IMR-90 (cell line): Measurements from ENCODE around the gene ELAC1. TPM values are rescaled to one million over a fixed set of nuclear protein-coding genes. Genes with fewer than 3 reads are reported as not detected.

Experiments used
- ATAC-seq: fragments of 200-7000 bp; cut with Tn5 transposase; 2 replicates; pipeline ENCODE4 v1.9.1; 2020; ENCODE audit warnings: low read depth, mild to moderate bottlenecking, moderate library complexity
- BruUV-seq: library from RNA; stranded (reverse); fragments of 400-500 nt; replicated peaks from 2 replicates; lab custom pipeline; 2021; lab: Mats Ljungman, UMichigan
- CTCF ChIA-PET: fragments of 300-600 bp; formaldehyde crosslinking; extraction: SDS; loops from one replicate; lab custom pipeline; 2021; ENCODE audit warnings: antibody characterized with exemption; lab: Yijun Ruan, JAX
- POLR2A ChIA-PET: fragments of 300-600 bp; sonication (Branson Sonifier 250); formaldehyde crosslinking; loops from one replicate; lab custom pipeline; 2022; ENCODE audit warnings: antibody characterized with exemption; ENCODE audit not compliant: unreplicated experiment; lab: Charles Lee
- DNase-seq: peaks from one replicate; pipeline ENCODE4 v3.0.0; 2013
- H2AFZ ChIP-seq: replicated peaks from 2 replicates; pipeline ENCODE3; 2013; ENCODE audit warnings: low read length, mild to moderate bottlenecking; ENCODE audit not compliant: poor library complexity
- H2AK5ac ChIP-seq: 2 replicates; pipeline ENCODE4 v1.6.1; 2013; ENCODE audit warnings: low read depth, low read length, inconsistent platforms
- H2AK9ac ChIP-seq: replicated peaks from 2 replicates; pipeline ENCODE3; 2013; ENCODE audit warnings: mild to moderate bottlenecking, low read depth, low read length, moderate library complexity; ENCODE audit not compliant: poor library complexity
- H2BK120ac ChIP-seq: 2 replicates; pipeline ENCODE4 v1.6.1; 2013; ENCODE audit warnings: low read depth, low read length, inconsistent platforms
- H2BK15ac ChIP-seq: 3 replicates; pipeline ENCODE4 v1.6.1; 2013; ENCODE audit warnings: low read depth, low read length, inconsistent platforms
- H2BK20ac ChIP-seq: 2 replicates; pipeline ENCODE4 v1.6.1; 2013; ENCODE audit warnings: low read depth, mild to moderate bottlenecking, inconsistent platforms, low read length, moderate library complexity
- H2BK5ac ChIP-seq: 2 replicates; pipeline ENCODE4 v1.6.1; 2013; ENCODE audit warnings: mild to moderate bottlenecking, low read depth, low read length, inconsistent platforms; ENCODE audit not compliant: poor library complexity, severe bottlenecking
- H3K14ac ChIP-seq: replicated peaks from 2 replicates; pipeline ENCODE4 v1.6.1; 2013; ENCODE audit warnings: low read depth, low read length, inconsistent platforms
- H3K18ac ChIP-seq: 2 replicates; pipeline ENCODE4 v1.6.1; 2013; ENCODE audit warnings: low read depth, low read length, control low read depth
- H3K23ac ChIP-seq: 2 replicates; pipeline ENCODE4 v1.6.1; 2013; ENCODE audit warnings: low read depth, low read length, inconsistent platforms
- H3K27ac ChIP-seq: 2 replicates; pipeline ENCODE4 v1.5.1; 2013; ENCODE audit warnings: mild to moderate bottlenecking, control low read depth, low read length; ENCODE audit not compliant: insufficient read depth
- H3K27me3 ChIP-seq: 2 replicates; pipeline ENCODE4 v1.6.1; 2013; ENCODE audit warnings: low read length; ENCODE audit not compliant: control insufficient read depth, insufficient read depth
- H3K36me3 ChIP-seq: 2 replicates; pipeline ENCODE4 v1.6.1; 2013; ENCODE audit warnings: low read length, mixed read lengths; ENCODE audit not compliant: control insufficient read depth, insufficient read depth
- H3K4ac ChIP-seq: 2 replicates; pipeline ENCODE4 v1.6.1; 2013; ENCODE audit warnings: low read depth, low read length, inconsistent platforms
- H3K4me1 ChIP-seq: 2 replicates; pipeline ENCODE4 v1.6.1; 2013; ENCODE audit warnings: low read length, mixed read lengths; ENCODE audit not compliant: control insufficient read depth, insufficient read depth
- H3K4me2 ChIP-seq: 2 replicates; pipeline ENCODE4 v1.6.1; 2013; ENCODE audit warnings: low read depth, mild to moderate bottlenecking, control low read depth, low read length, moderate library complexity
- H3K4me3 ChIP-seq: 2 replicates; pipeline ENCODE4 v1.5.1; 2013; ENCODE audit warnings: low read depth, mild to moderate bottlenecking, control low read depth, low read length, moderate library complexity; ENCODE audit not compliant: insufficient read depth
- H3K56ac ChIP-seq: 2 replicates; pipeline ENCODE4 v1.6.1; 2013; ENCODE audit warnings: low read length, inconsistent platforms; ENCODE audit not compliant: insufficient read depth; ENCODE audit errors: extremely low read depth
- H3K79me1 ChIP-seq, 2 experiments: 2 replicates each; pipeline ENCODE4 v1.6.1; 2013; ENCODE audit warnings: low read length in 2 of 2, inconsistent platforms in 1 of 2, low read depth in 1 of 2
- H3K9ac ChIP-seq: 2 replicates; pipeline ENCODE4 v1.6.1; 2013; ENCODE audit warnings: low read depth, low read length, control low read depth
- H3K9me1 ChIP-seq: 2 replicates; pipeline ENCODE4 v1.6.1; 2013; ENCODE audit warnings: low read length, inconsistent platforms; ENCODE audit not compliant: insufficient read depth
- H3K9me3 ChIP-seq: 2 replicates; pipeline ENCODE4 v1.6.1; 2013; ENCODE audit warnings: low read length; ENCODE audit not compliant: control insufficient read depth, insufficient read depth
- H4K20me1 ChIP-seq: 2 replicates; pipeline ENCODE4 v1.6.1; 2013; ENCODE audit warnings: low read length, inconsistent platforms; ENCODE audit not compliant: insufficient read depth
- H4K5ac ChIP-seq: 2 replicates; pipeline ENCODE4 v1.6.1; 2013; ENCODE audit warnings: mild to moderate bottlenecking, low read depth, low read length, control low read depth
- H4K8ac ChIP-seq, 2 experiments: 2 replicates each; pipeline ENCODE4 v1.6.1; 2013; ENCODE audit warnings: low read depth in 2 of 2, low read length in 2 of 2, control low read depth in 1 of 2, inconsistent platforms in 1 of 2
- H4K91ac ChIP-seq: 2 replicates; pipeline ENCODE4 v1.6.1; 2013; ENCODE audit warnings: low read depth, low read length, inconsistent platforms; ENCODE audit not compliant: insufficient read depth
- BHLHE40 ChIP-seq: fragments of 150-350 bp; IDR thresholded peaks from 2 replicates; pipeline ENCODE4 v1.6.1; 2016; ENCODE audit warnings: mild to moderate bottlenecking, low read depth, low read length
- CEBPB ChIP-seq: IDR thresholded peaks from 2 replicates; pipeline ENCODE4 v1.6.1; 2012; ENCODE audit warnings: low read depth, low read length, improper control_type of control experiment
- CHD1 ChIP-seq: IDR thresholded peaks from 2 replicates; pipeline ENCODE4 v1.6.1; 2012; ENCODE audit warnings: low read depth, low read length, improper control_type of control experiment
- MAFK ChIP-seq: IDR thresholded peaks from 2 replicates; pipeline ENCODE4 v1.6.1; 2012; ENCODE audit warnings: low read depth, low read length, improper control_type of control experiment
- MAZ ChIP-seq: IDR thresholded peaks from 2 replicates; pipeline ENCODE4 v1.6.1; 2012; ENCODE audit warnings: low read depth, mild to moderate bottlenecking, low read length, improper control_type of control experiment, moderate library complexity, borderline replicate concordance
- MXI1 ChIP-seq: IDR thresholded peaks from 2 replicates; pipeline ENCODE4 v1.6.1; 2012; ENCODE audit warnings: low read depth, mild to moderate bottlenecking, low read length, moderate library complexity, borderline replicate concordance
- POLR2A ChIP-seq: IDR thresholded peaks from 2 replicates; pipeline ENCODE4 v1.6.1; 2012; ENCODE audit warnings: mild to moderate bottlenecking, low read depth, low read length
- RAD21 ChIP-seq: IDR thresholded peaks from 2 replicates; pipeline ENCODE4 v1.6.1; 2012; ENCODE audit warnings: low read length, improper control_type of control experiment
- RCOR1 ChIP-seq: IDR thresholded peaks from 2 replicates; pipeline ENCODE4 v1.6.1; 2012; ENCODE audit warnings: mild to moderate bottlenecking, low read length, improper control_type of control experiment; ENCODE audit not compliant: insufficient replicate concordance
- RFX5 ChIP-seq: IDR thresholded peaks from 2 replicates; pipeline ENCODE4 v1.8.0; 2012; ENCODE audit warnings: low read depth, mild to moderate bottlenecking, low read length, moderate library complexity
- SMC3 ChIP-seq: fragments of 150-350 bp; IDR thresholded peaks from 2 replicates; pipeline ENCODE4 v1.6.1; 2016; ENCODE audit warnings: low read depth, mild to moderate bottlenecking, antibody characterized with exemption, low read length, moderate library complexity
- USF2 ChIP-seq: fragments of 150-350 bp; IDR thresholded peaks from 2 replicates; pipeline ENCODE4 v1.6.1; 2017; ENCODE audit warnings: mild to moderate bottlenecking, antibody characterized with exemption, low read length, low read depth
- WGBS, 2 experiments: methylation state at CpG; one replicate each; pipeline versions ENCODE4 v1.1.5 to v1.1.7; 2013; ENCODE audit warnings: missing lambda C conversion rate in 2 of 2; ENCODE audit not compliant: insufficient read length in 1 of 2; ENCODE audit errors: extremely low coverage in 2 of 2; 5-methylcytosine and 5-hydroxymethylcytosine counted together
- dilution Hi-C: fragments of 300-500 bp; cut with HindIII; formaldehyde crosslinking; loops from one replicate; pipeline ENCODE4 v1.14.3; 2018; ENCODE audit warnings: low sequenced_read_pairs; ENCODE audit not compliant: unreplicated experiment
- in situ Hi-C: fragments of 300-500 bp; cut with MboI; formaldehyde crosslinking; loops from 3 replicates; pipeline ENCODE4 v1.14.3; 2019; ENCODE audit warnings: low sequenced_read_pairs, inconsistent platforms, mixed read lengths
- intact Hi-C: fragments of 100-400 bp; cut with micrococcal nuclease; formaldehyde crosslinking; loops from 2 replicates; pipeline ENCODE4 v1.10.0; 2022
- polyA plus RNA-seq, 3 experiments: library from polyadenylated mRNA; depleted of rRNA; stranded (reverse); fragments of >200 nt; gene quantifications; 2 replicates each; pipeline ENCODE4 v1.2.3, GENCODE V29; 2012; ENCODE audit warnings: low replicate concordance in 1 of 3
- total RNA-seq: library from RNA; depleted of rRNA; stranded (reverse); fragments of >200 nt; gene quantifications from 2 replicates; pipeline ENCODE4 v1.2.3, GENCODE V29; 2012
- TF ChIP-seq, protein P1 (sequence below): conservative IDR thresholded peaks from 2 replicates; pipeline ENCODE4 v1.5.1; 2012; ENCODE audit warnings: mild to moderate bottlenecking, low read depth, low read length, improper control_type of control experiment

ELAC1 gene
- total and polyA plus RNA-seq, 2 of the 4 experiments (the other 2 are of a cell fraction): 5.2 to 8.4 TPM

- DNase-seq (peak; percentile 94), ATAC-seq (peak; percentile 95)
- H2BK120ac ChIP-seq: peak within 1 kb of the TSS; percentile 62; the same call in 1 of the 2 replicates
- peak within 1 kb of the TSS; percentile 59 for H4K5ac ChIP-seq
- CTCF ChIA-PET: no interaction called here
- H3K18ac ChIP-seq: peak within 1 kb of the TSS; percentile 45
- peak within 1 kb of the TSS; percentile 96 for H3K27ac ChIP-seq
- peak within 1 kb of the TSS; percentile 83 for H4K91ac ChIP-seq
- peak within 1 kb of the TSS; percentile 94 for H2BK5ac ChIP-seq
- peaks cover 32 to 43% of the 10 kb centered on the region in 2 experiments for H3K79me1 ChIP-seq
- H3K27me3 ChIP-seq: no peaks in the 10 kb centered on the region
- H3K4me3 ChIP-seq: peak within 1 kb of the TSS; percentile 78
- POLR2A ChIA-PET: interaction anchor here (0.6 kb wide), 1 partner anchor 25 kb away, joined by 3 read pairs; no protein-coding TSS in a partner anchor
- in situ Hi-C loops (loop anchor here (5.0 to 25.0 kb wide), 2 partner anchors 58 to 743 kb away; partner anchors contain the start of genes CXXC1 and MBD1), dilution Hi-C loops (no loop called here), intact Hi-C loops (loop anchor here (2.0 to 5.0 kb wide), 4 partner anchors 61 to 213 kb away; partner anchors contain the start of genes ELAC1, ME2 and MEX3C)
- peak within 1 kb of the TSS; percentile 95 for H3K14ac ChIP-seq
- peaks cover 38% of the 10 kb centered on the region for H4K20me1 ChIP-seq
- H3K4me1 ChIP-seq: peaks cover 5% of the 10 kb centered on the region
- H2BK20ac ChIP-seq: no peak within 1 kb of the TSS
- peak within 1 kb of the TSS; percentile 85 to 91 for H4K8ac ChIP-seq
- peak within 1 kb of the TSS; percentile 97 for H2AK9ac ChIP-seq
- WGBS, 2 experiments: 0% methylated on average over 15 of the region's 79 CpGs; no CpG with 5 or more reads in 1 of the 2 experiments
- H3K56ac ChIP-seq: peak within 1 kb of the TSS; percentile 95
- H2AK5ac ChIP-seq: peak within 1 kb of the TSS; percentile 58; the same call in 1 of the 2 replicates
- peak within 1 kb of the TSS; percentile 95 for H3K4me2 ChIP-seq
- no peaks in the 10 kb centered on the region for H3K9me3 ChIP-seq
- H3K9me1 ChIP-seq: peaks cover 11% of the 10 kb centered on the region
- peak within 1 kb of the TSS; percentile 91 for H3K4ac ChIP-seq
- peak within 1 kb of the TSS; percentile 89 for H3K23ac ChIP-seq
- peak within 1 kb of the TSS; percentile 25; the same call in 1 of the 3 replicates for H2BK15ac ChIP-seq
- H2AFZ ChIP-seq: peak within 1 kb of the TSS; percentile 97
- no TSS peak for BruUV-seq
- H3K9ac ChIP-seq: peak within 1 kb of the TSS; percentile 92
- H3K36me3 ChIP-seq: peaks cover 5% of the 10 kb centered on the region
- TF ChIP-seq MXI1: no peak
- TF ChIP-seq, protein P1, sequence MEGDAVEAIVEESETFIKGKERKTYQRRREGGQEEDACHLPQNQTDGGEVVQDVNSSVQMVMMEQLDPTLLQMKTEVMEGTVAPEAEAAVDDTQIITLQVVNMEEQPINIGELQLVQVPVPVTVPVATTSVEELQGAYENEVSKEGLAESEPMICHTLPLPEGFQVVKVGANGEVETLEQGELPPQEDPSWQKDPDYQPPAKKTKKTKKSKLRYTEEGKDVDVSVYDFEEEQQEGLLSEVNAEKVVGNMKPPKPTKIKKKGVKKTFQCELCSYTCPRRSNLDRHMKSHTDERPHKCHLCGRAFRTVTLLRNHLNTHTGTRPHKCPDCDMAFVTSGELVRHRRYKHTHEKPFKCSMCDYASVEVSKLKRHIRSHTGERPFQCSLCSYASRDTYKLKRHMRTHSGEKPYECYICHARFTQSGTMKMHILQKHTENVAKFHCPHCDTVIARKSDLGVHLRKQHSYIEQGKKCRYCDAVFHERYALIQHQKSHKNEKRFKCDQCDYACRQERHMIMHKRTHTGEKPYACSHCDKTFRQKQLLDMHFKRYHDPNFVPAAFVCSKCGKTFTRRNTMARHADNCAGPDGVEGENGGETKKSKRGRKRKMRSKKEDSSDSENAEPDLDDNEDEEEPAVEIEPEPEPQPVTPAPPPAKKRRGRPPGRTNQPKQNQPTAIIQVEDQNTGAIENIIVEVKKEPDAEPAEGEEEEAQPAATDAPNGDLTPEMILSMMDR: no peak
- peak; percentile 32; the same call in 1 of the 2 replicates for TF ChIP-seq BHLHE40
- 0 out of 2 replicates have a peak, but pooled peaks have one; percentile 28 for TF ChIP-seq CHD1
- TF ChIP-seq MAFK: no peak
- TF ChIP-seq POLR2A: peak; percentile 90
- no peak for TF ChIP-seq RFX5
- no peak for TF ChIP-seq CEBPB
- TF ChIP-seq SMC3: no peak
- TF ChIP-seq RCOR1: no peak
- no peak for TF ChIP-seq RAD21
- TF ChIP-seq MAZ: peak; percentile 85
- TF ChIP-seq USF2: no peak
These were observed 62.1 kb downstream of the ELAC1 start, which contains the start of gene SMAD4 for GRCh38 chr18:51029694-51030536. SMAD4 (plus strand) TSS chr18:51030213; CDS start chr18:51047047, 16,834 bp downstream.
